DMS153 (cell line): Measurements from ENCODE around the gene MCTS1.
"Not testable (repeated sequence)": the region's sequence is repeated elsewhere in the genome, so short reads cannot be mapped to it uniquely, and the experiment has no call there.

Experiments used
- DNase-seq: peaks from one replicate; lab custom pipeline; 2025; lab: John Stamatoyannopoulos, UW

Gene MCTS1, protein sequence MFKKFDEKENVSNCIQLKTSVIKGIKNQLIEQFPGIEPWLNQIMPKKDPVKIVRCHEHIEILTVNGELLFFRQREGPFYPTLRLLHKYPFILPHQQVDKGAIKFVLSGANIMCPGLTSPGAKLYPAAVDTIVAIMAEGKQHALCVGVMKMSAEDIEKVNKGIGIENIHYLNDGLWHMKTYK

DNA sequence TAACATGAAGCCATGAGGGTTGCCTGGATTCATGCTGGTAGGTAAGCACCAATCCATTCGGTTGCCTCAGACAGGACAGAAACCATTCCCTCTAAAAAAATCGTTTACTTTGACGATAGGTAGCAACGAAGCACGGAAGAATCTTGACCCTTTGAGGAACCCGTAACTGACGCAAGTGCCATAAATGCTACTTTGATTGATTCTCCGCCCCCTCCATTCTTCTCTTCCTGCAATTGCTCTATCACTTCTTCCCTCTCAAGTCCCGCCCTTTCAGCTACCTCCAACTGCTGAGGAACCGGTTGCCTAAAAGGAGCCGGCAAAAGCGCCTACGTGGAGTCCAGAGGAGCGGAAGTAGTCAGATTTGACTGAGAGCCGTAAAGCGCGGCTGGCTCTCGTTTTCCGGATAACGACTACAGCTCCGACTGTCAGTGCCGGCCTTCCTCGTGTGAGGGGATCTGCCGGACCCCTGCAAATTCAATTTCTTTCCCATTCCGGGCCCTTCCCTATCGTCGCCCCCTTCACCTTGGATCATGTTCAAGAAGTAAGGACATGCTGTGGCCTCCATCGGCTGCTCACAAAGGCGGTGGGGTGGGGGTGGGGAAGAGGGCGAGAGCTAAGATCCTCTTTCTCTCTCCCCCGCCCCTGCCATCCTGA is at the start of gene MCTS1:
Gene MCTS1 (plus strand): TSS at position 395 of the 654 bp plus-strand sequence. CDS start 136 bp downstream, at position 531.
- peak; percentile 98 for DNase-seq

DNA sequence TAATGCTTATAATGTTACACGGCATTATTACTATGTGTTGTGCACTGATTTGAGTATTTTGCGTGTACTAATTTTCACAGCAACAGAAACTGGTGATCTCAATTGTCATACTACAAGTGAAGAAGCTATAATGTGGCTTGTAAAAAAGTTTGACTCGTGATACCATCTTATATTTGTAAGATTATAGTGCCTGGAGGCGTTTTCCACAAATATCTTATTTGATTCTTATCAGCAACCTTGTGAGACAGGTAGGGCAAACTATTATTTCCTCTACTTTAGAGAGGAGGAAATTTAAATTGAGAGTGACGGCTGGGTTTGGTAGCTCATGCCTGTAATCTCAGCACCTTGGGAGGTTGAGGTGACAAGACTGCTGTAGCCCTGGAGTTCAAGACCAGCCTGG is 47.6 kb upstream of the MCTS1 start:
- DNase-seq: no peak

DNA sequence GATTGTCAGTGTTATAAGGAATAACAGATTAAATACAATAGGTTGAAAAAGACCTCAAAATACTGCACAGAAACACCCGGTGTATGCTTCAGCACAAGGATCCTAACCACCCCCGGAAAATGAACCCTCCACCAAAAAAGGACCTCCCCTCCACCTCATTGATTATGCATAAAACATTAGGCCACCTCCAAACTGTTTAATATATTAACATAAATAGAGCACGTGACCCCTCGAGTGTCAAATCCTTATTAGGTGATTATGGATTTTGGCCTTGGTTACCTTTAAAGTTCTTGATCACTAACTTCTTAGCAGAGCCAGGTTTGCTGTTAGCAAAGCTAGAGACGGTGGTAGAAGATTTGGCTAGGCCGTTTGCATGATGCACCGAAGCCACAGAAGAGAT is 44.1 kb upstream of the MCTS1 start:
- DNase-seq: peak; percentile 41

DNA sequence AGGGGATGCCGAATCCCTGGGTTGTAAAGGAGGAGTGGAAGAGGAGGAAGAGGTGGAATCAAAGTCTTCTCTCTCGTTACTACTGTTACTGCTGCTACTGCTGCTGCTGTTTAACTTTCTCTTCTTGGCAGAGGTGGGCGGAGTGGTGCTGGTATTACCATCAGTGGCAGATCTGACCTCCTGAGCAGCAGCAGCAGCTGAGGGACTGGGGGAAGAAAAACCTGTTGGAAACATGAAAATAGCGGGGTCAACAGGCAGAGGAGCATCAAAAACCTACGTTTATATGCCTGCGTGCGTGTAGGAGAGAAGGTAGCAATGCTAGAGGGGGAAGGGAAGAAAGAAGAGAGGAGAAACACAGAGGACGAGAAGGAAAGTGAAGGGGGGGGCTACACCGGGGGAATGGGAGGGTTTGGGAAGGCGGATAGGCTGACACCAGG is 43.5 kb upstream of the MCTS1 start:
- peak; percentile 40 for DNase-seq

DNA sequence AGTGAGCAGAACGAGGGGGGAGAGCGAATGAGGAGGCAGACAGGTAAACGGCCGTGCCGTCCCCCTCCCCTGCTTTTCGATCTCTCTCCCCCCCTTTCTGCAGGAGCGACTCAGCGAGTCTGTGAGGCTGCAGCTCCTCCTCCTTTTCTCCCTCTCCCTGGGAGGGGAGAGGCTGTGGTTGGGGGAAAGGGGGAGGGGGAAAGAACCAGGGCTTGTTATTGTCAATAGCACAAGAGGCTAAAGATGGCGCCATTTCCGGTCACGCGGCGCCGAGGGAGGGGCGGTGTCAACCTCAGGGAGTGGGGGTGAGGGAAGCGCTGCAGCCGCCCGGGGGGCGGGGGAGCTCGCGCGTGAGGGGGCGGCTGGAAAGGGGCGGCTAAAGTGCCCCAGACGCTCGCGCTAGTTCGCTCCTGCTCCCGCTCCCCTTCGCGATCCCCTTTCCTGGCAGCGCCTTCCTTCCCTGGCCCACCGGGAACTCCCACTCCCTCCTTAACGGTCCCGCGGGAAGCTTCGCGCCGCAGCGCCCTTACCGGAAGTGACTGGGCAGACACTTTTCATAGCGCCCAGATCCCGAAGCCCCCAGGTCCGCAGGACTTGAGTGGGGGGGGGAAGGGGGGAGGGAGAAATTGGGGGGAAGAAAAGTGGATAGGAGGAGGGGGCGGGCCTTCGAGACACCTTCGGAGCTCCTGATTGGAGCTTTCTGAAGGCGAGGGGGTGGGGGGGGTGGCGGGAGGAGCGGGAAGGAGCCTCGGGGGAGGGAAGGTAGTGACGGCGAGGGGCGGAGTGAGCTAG is 42.9 kb upstream of the MCTS1 start, which contains the start of gene CUL4B:
Gene CUL4B (minus strand): TSS at position 121 of the 792 bp plus-strand sequence. CDS start 324 bp downstream, outside the sequence.
- DNase-seq: peak; percentile 96

DNA sequence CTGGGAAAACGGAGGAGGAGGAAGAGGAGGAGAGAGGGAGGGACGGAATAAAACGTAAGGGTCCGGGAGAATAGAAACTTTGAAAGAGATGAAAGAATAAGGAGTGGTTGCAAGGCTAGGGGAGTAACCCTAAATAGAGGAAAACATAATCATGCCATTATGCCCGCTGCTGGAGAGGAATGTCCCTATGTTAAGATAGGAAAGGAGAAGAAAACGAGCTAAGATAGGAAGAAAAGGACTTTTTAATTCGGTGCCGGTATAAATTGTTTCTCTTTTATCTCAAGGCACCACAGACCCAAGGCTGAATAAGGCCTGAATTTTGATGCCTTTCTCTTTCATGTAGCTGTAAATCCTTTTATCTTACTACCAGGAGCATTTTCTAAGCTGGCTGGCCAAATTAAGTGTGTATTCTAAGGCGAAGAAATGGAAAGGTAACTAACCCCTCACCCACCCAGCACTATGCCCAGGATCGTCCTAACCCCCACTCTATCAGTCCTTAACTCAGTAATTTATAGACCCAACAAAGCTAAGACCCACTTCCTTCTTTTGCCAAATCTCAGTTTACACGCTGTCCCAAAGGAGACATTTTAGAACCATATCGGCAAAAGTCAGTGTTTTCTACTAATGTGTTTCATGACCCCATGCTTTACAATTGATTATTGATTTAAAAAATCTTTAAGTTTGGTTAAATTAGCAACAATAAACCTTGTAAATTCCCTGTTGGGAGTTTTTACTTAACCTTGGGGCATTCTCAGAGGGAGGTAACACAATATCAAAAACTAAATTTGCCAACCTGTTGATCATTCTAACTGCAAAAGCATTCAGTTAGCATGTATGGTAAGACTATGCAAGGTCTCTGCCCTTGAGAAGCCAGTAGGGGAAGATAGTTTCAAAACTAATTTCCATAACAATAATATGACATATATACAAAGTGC is 42.0 kb upstream of the MCTS1 start:
- DNase-seq: no peak

DNA sequence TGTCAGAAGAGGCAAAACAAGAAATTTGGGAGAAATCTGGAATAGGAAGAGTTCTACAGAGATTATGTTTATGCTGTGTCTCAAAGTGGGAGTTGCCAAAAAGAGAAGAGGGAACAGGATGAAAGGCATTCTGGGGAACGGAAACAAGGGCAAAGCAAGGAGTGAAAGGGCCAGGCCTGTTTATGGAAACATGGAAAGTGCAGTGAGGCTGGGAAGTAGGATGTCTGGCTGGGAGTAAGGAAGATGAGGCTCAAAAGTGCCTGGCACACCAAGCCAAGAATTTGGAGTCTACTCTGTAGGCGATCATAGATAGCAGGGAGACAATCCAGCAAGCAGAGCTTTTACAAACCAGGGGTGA is 41.4 kb upstream of the MCTS1 start:
- no peak for DNase-seq

DNA sequence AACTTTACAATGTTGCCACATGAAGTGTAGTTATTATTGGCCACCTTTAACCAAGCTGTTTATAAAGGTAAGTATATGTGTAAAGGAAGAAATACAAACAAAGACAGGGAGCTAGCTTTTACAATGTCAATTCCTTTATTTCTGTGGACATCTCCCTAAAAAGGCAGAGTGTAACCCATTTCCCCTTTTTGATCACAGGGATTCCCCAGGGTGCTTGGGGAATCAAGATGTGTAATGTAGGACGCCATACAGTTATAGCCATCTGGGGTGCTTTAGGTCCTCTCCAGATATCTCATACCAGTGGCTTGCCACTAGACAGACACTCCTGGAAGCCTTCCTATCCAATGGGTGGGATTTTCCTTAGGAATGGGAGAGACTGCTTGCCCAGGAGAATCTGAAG is 39.0 kb upstream of the MCTS1 start:
- no peak for DNase-seq

DNA sequence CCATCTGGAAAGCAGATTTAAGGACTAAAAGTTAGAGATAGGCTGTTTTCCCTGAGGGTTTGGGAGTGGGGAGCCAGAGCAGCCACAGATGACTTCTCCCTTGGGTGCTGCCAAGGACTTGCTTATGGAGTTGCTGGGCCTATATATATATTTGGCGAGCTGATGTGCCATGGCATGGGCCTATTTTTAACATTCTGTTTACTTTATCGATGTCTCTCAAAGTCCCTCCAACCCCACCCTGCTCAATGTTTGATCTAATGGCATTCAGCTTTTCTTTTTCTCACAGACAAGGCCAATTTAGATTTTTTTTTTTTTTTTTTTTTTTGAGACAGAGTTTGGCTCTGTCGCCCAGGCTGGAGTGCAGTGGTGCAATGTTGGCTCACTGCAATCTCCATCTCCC is 37.1 kb upstream of the MCTS1 start:
- DNase-seq: no peak

DNA sequence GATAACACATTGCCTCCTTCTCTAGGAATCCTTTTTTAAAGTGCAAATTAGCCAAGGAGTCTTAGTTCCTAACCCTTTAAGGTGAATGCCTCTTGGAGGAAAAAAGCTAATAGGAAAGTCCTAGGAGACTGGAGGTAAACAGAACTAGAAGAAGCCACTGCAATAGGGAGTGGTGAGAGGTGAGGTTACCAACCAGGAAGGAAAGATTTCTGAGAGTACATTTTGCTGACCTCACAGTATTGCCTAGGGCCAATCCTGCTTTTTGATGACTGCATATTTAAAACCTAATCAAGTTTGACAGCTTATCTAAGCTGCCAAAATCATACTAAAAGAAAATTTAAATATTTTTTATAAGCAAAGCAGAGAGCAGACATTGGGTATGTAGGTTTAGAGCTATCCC is 35.9 kb upstream of the MCTS1 start:
- DNase-seq: no peak

DNA sequence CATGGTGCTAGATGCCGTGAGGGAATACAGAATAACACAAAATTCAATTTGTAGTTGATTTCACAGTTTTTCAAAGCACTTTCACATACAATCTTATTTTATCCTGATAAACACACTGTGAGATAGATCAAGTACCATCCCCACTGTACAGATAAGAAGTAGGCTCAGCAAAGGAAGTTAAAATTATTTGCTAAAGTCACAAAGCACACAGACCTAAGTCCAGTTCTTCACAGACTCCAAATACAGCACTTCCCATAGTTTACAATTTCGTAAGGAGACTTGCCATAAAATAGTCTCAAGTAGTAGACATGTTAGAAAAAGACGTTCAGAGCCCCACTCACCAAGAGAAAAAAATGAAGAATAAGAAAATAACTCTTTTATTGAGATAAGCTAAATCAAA is 35.3 kb upstream of the MCTS1 start:
- no peak for DNase-seq

DNA sequence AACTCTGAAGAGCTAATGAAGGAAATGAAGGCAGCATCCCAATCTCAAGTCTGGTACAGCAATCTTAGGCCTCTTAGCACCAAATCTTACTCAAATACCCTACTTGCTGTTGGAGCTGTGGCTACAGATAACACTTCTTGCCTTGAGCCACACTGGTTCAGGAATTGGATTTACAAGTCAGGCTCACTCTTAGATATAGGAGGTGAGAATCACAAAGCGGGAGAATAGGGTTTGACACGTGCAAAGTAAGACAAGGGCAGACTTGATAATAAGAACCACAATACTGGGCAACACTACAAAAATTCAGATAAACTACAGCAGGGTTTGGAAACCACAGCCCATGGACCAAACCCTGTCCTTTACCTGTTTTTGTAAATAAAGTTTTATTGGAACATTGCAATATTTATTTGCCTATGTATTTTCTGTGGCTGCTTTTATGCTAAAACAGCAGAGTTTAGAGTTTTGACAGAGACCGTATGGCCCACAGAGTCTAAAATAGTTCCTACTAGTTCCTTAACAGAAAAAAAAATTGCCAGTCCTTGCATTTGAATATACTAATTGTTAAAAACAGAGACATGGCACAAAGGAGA is 33.8 kb upstream of the MCTS1 start:
- DNase-seq: no peak

DNA sequence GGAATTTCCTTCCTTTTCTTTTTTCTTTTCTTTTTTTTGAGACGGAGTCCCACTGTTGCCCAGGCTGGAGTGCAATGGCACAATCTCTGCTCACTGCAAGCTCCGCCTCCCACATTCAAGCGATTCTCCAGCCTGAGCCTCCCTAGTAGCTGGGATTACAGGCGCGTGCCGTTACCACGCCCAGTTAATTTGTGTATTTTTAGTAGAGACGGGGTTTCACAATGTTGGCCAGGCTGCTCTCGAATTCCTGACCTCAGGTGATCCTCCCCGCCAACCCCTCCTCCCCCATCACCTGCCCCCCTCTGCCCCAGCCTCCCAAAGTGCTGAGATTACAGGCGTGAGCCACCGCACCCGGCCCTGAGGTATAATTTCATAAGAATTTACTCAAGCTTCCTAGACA is 30.1 kb upstream of the MCTS1 start:
- DNase-seq: not testable (repeated sequence)

DNA sequence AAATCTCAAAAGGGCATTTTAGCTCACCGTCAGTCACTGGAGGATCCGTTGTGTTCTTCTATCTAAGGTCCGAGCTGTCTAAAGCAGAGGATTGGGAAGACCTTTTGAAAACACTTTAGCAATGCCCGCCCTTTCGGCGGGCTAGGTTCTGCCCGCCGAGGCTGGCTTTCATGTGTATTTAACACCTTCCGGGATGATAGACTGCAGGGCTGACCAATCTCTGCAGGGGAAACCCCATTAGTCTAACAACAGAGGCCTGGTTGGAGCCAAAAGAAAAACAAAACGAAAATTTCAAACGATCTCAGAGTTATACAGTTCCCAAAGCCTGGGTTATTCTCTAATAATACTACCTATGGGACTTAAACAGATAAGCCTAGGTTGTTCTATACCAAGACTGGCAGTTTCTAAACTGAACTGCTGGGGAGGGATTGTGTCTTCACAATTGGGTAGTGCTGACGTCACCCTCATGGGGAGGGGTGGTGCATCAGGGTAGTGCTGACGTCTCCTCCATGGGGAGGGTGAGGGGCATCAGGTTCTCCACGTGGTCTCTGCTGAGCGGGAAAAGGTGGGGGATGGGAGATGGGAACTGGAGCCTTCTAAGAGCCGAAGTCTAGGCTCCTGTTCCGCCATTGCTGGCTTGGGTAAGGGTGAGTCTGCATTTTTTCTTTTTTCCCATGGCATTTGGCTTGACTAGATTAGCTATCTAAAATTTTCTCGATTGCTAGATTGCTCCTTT is 28.4 kb upstream of the MCTS1 start:
- DNase-seq: no peak

DNA sequence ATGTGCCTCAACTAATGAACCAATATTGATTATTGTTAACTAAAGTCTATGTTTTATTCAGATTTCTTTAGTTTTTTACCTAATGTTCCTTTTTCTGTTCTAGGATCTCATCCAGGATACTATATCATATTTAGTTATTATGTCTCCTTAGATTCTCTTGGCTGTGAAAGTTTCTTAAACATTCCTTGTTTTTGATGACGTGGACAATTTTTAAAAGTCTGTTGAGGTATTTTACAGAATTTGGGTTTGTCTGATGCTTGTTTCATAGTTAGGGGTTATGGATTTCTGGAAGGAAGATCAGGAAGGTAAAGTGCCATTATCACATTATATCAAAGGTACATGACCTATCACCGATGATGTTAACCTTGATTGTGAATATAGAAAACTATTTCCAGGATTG is 18.2 kb upstream of the MCTS1 start:
- DNase-seq: no peak

DNA sequence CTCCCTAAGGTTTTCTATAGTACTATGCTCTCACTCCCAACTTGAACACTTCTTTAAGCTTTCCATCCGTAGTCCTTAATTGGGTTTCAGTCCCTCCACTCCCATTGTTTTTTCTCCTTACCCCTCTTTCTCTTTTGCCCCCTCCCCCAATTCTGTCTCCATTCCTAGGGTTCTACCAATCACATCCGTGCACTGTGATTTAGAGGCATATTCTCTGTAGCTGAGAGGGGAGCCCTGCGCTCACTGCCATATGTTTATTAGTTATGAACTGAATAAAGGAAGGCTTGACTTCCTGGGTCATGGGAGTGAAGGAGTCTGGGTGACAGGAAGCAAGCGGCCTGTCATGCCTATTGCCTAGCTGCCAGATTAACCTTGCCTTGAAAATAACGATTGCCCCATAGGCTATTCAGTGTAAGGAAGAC is 471 bp downstream of the MCTS1 start:
- DNase-seq: peak; percentile 13

DNA sequence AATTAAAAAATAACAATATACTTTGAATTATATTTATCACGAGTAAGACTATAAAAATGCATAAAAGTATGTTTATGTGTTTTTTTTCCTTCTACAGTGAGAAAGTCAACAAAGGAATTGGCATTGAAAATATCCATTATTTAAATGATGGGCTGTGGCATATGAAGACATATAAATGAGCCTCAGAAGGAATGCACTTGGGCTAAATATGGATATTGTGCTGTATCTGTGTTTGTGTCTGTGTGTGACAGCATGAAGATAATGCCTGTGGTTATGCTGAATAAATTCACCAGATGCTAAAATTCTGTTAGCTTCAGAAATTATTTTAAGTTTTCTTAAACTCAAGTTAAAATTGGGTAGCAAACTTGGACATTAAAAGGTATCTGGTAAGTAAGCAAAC is 8.2 kb downstream of the MCTS1 start:
- no peak for DNase-seq

DNA sequence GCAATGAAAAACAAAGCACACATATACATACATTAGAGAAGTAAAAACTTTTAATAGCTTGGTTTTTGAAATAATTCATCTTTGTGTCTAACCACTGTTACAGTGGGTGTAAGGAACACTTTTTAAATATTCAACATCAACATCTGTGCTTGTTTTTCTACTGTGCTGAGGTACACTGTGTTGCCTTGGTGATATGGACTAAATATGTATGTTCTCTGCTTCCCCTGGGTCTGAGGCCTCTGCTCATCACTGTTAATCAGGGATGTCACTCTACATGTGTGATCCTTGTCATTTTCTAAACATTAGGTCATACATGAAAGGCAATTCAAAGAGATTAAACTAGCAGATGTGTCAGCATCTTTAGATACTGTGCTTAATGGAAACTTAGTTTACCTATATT is 10.9 kb downstream of the MCTS1 start:
- no peak for DNase-seq

DNA sequence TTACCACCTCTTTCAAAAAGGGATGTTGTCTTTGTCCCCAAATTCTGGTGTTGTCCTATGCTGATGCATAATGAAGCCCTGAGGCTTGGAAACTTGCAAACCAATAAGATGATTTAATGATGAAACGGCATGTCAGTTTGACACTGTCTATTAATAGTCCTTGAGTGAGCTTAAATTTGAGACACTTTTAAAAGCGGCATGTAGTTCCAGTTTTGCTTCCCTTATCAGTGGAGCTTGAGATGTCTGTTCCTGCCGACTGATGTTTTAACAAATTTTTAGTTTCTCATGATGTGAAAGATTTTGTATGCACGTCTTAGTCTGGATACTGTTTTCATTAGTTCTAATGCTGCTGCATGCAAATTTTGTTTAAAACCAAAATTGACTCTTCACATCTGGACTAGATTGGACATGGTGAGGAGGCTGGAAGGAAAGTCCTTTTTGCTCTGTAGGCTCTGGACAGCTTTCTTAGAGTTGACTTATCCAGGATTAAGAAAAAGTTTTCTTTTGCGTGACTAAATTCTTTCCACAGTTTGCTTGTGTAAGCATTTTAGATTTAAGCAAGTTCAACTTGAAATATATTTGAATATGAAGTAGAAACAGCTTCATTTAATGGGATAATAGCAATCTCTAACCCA is 14.2 kb downstream of the MCTS1 start:
- no peak for DNase-seq

DNA sequence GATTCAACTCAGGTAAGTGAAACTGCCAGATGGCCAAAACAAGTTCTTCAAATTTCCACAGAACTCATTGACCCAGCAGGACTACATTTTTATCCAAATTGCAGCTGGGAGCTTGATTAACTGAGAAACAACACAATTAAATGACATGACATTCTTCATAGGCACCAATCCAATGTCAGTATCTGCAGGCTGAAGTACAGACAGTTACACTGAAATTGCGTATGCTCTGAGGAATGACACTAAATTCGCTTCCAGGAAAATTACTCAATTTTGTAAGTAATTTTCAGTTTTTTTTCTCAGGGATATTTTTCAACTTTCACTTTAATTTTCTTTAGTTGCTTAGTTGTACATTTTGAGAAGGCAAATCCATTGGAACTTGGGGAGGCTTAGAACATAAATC is 21.5 kb downstream of the MCTS1 start:
- no peak for DNase-seq
